ENCODE measurements around the gene NRF1.

NRF1 gene

GRCh38 chr7:129729511-129729910, 118.0 kb downstream of the NRF1 start:
- TF ChIP-seq CTCF (IDR thresholded peaks at IDR 0.05; ENCODE audit: insufficient read depth, low read depth, low read length, missing control alignments), result no peak
- no peak overlapping the region for H3K4me3 ChIP-seq (ENCODE audit: low read depth, low read length)
- DNase-seq (ENCODE audit: low read depth), result no peak

GRCh38 chr7:129730159-129730558, 118.6 kb downstream of the NRF1 start:
- H3K4me3 ChIP-seq (ENCODE audit: low read depth, low read length), result no peak overlapping the region
- no peak for DNase-seq (ENCODE audit: low read depth)
- no peak for TF ChIP-seq CTCF (IDR thresholded peaks at IDR 0.05; ENCODE audit: insufficient read depth, low read depth, low read length, missing control alignments)

- no peak for DNase-seq (ENCODE audit: low read depth)
- no peak overlapping the region for H3K4me3 ChIP-seq (ENCODE audit: low read depth, low read length)
- TF ChIP-seq CTCF (IDR thresholded peaks at IDR 0.05; ENCODE audit: insufficient read depth, low read depth, low read length, missing control alignments), result no peak
Measured at GRCh38 chr7:129734400-129734799, 122.9 kb downstream of the NRF1 start.

GRCh38 chr7:129739427-129739826, 127.9 kb downstream of the NRF1 start:
- H3K4me3 ChIP-seq (ENCODE audit: low read depth, low read length), result no peak overlapping the region
- no peak for DNase-seq (ENCODE audit: low read depth)
- TF ChIP-seq CTCF (IDR thresholded peaks at IDR 0.05; ENCODE audit: insufficient read depth, low read depth, low read length, missing control alignments), result no peak

GRCh38 chr7:129740574-129741410, 129.3 kb downstream of the NRF1 start:
- no peak overlapping the region for H3K4me3 ChIP-seq (ENCODE audit: low read depth, low read length)
- no peak for TF ChIP-seq CTCF (IDR thresholded peaks at IDR 0.05; ENCODE audit: insufficient read depth, low read depth, low read length, missing control alignments)
- no peak for DNase-seq (ENCODE audit: low read depth)

GRCh38 chr7:129741743-129742213, 130.3 kb downstream of the NRF1 start:
- no peak for DNase-seq (ENCODE audit: low read depth)
- no peak overlapping the region for H3K4me3 ChIP-seq (ENCODE audit: low read depth, low read length)
- TF ChIP-seq CTCF (IDR thresholded peaks at IDR 0.05; ENCODE audit: insufficient read depth, low read depth, low read length, missing control alignments), result no peak

GRCh38 chr7:129742256-129742655, 130.7 kb downstream of the NRF1 start:
- TF ChIP-seq CTCF (IDR thresholded peaks at IDR 0.05; ENCODE audit: insufficient read depth, low read depth, low read length, missing control alignments), result no peak
- no peak overlapping the region for H3K4me3 ChIP-seq (ENCODE audit: low read depth, low read length)
- DNase-seq (ENCODE audit: low read depth), result no peak
